HFF-Myc (cell line): ENCODE results near the gene SLC39A3.

Experiments
- DNase-seq: peaks from one replicate; pipeline ENCODE4 v3.0.0-alpha.2; 2011; ENCODE audit warnings: low read depth; ENCODE audit errors: extremely low read depth
- H3K4me3 ChIP-seq: replicated peaks from 2 replicates; pipeline ENCODE4 v1.5.1; 2011; ENCODE audit warnings: low read depth, mild to moderate bottlenecking, control low read depth, low read length
- TF ChIP-seq, protein P1 (sequence below): IDR thresholded peaks from 2 replicates; pipeline ENCODE4 v1.5.1; 2012; ENCODE audit warnings: mild to moderate bottlenecking, low read depth, low read length, control low read depth; ENCODE audit errors: missing control alignments

Gene SLC39A3

DNA sequence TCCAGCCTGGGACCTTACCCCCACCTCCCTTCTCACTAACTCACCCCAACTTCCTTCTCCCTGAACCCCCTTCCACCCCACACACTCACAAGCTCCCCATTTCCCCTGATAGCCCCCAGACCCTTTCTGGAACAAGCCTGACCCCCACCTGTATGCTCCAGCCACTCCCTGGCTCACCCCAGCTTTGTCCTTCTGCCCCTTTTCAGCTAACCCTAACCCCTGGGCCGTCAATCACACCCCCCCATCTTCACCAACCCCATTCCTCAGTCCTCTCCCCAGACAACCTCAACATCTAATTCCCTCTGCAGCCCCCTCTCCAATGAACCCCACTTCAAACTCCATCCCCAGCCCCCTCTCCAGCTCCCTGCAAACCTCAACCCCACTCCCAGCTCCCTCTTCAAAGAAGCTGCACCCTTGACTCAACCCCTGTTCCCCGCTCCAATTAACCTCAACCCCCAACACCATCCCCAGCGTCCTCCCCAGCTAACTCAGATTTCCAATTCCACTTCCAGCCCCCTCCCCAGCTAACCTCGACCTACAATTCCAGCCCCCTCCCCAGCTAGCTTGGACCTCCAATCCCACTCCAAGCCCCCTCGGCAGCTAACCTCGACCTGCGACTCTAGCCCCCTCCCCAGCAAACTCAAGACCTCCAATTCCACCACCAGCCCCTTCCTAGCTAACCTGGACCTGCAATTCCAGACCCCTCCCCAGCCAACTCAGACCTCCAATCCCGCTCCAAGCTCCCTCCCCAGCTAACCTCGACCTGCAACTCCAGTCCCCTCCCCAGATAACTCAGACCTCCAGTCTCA is 38.3 kb downstream of the SLC39A3 start:
- no peak for DNase-seq
- TF ChIP-seq, protein P1, sequence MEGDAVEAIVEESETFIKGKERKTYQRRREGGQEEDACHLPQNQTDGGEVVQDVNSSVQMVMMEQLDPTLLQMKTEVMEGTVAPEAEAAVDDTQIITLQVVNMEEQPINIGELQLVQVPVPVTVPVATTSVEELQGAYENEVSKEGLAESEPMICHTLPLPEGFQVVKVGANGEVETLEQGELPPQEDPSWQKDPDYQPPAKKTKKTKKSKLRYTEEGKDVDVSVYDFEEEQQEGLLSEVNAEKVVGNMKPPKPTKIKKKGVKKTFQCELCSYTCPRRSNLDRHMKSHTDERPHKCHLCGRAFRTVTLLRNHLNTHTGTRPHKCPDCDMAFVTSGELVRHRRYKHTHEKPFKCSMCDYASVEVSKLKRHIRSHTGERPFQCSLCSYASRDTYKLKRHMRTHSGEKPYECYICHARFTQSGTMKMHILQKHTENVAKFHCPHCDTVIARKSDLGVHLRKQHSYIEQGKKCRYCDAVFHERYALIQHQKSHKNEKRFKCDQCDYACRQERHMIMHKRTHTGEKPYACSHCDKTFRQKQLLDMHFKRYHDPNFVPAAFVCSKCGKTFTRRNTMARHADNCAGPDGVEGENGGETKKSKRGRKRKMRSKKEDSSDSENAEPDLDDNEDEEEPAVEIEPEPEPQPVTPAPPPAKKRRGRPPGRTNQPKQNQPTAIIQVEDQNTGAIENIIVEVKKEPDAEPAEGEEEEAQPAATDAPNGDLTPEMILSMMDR = no peak
- H3K4me3 ChIP-seq = no peak overlapping the region

DNA sequence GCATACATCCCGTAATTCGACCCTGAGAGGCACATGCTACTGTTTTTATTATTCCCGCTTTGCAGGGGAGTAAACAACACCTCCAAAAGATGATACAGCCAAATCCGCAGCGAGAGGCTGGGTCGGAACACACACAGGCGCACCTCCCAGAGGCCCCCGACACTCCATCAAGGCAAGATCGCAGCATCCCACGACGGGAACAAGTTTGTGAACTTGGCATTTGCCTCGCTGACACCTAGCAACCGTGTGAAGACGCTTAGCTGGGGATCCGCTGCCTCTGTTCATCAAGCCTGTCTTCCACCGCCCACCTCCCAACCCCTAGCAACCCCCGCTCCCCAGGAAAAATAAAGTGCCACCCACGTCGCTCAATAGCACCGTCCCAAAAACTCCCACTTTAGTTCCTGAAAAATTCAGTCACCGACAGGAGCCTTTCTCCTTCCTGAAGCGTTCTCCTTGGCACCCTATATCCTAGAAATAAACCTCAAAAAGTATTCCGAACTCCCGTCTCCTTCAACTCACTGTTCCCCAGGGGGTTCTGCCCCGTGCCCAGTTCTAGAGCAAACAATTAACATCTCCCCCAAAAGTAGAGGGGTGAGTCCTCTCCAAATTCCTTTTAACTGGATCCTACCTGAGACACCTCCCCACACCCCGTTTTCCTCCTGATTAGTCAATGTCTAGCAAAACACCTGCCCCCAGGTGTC is 39.0 kb downstream of the SLC39A3 start:
- DNase-seq = no peak
- TF ChIP-seq, protein P1 = no peak
- H3K4me3 ChIP-seq = no peak overlapping the region

DNA sequence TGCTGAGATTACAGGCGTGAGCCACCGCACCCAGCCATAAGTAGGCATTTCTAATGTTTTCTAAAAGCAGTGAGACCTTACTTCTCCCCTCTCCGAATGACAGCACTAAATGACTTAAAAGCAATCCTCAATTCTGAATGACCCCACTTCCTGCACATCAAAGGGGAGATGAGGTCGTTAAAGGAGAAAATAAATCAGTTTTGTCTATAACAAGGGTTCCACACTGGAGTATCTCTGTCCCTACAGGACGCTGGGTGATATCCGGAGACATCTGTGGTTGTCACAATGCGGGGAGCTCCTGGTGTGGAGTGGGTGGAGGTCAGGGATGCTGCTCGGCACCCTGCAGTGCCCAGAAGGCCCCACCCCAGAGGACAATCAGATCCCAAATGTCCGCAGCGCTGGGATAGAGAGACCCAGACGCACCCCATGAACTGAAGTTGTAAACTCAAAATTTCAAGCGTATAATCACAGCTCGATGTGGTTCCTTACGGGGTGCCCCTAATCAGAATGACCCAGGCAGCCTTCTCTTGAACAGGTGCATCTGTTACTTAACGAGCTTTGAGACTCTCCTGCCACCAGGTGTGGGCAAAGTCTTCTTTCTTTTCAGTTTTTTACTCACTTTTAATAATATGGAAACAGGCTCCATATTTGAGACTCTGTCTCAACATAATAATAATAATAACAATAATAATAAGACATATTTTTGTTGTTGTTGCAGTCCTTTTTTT is 40.2 kb downstream of the SLC39A3 start:
- H3K4me3 ChIP-seq = no peak overlapping the region
- TF ChIP-seq, protein P1 = no peak
- DNase-seq = no peak

DNA sequence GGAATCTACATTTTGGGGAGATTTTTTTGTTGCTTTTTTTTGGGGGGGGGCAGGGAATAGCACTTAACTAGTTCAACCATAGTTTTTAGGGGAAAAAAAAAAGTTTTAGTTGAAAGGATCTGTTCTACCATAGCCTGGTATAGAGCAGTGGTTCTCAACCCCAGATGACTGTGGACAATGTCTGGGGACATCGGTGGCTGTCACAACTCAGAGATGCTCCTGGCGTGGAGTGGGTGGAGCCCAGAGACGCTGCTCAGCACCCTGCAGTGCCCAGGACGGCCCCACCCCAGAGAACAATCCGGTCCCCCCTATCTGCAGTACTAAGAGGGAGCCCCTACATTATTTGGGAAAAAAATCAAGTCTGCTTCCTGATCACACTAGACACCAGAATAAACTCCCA is 45.6 kb downstream of the SLC39A3 start:
- H3K4me3 ChIP-seq = no peak overlapping the region
- no peak for DNase-seq
- TF ChIP-seq, protein P1 = no peak

DNA sequence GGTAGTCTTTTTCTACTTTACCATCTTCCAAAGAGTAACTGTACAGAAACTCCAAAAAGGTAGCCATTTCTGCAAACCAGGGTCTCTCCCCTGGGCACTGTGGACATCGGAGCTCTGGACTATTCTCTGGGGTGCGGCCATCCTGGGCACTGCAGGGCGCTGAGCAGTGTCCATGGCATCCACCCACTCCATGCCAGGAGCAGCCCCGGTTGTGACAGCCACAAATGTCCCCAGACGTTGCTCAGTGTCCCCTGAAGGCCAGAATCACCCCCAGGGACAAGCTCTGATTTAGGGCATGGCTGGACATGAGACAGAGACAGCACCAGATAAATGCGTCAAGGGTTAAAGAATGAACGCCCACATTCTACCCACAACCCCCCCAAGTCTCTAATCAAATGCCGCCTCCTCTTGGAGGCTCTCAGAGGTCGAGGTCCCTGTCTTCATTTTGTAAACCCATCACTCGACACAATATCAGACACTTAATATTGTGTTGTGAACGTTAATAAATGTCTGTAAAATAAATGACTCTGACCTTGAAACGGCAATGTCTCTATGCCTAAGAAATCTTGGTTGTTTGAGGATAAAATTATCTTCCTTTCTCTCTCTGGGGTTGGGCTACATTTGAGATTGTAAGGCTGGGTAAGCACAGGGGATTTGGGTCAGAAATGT is 46.2 kb downstream of the SLC39A3 start:
- DNase-seq = no peak

DNA sequence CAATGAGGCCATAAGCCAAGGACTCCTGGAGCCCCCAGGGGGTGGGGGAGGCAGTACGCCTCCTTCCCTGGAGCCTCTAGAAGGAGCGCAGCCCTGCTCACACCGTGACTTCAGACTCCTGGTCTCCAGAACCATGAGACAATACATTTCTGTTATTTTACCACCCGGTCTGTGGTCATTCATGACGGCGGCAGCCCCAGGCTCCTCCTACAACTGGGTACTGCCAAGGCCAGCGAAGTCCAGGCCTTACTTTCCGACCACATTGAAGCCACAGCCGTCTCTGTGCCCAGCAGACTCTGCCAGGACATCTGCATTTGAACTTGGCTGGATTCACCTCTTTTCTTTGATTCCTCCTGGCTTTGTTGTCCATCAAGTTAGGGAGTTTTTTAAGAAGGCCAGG is 47.9 kb downstream of the SLC39A3 start:
- TF ChIP-seq, protein P1 = no peak
- no peak for DNase-seq
- no peak overlapping the region for H3K4me3 ChIP-seq

More for the DNA sequence above, 46.2 kb downstream of the SLC39A3 start:
- no peak overlapping the region for H3K4me3 ChIP-seq
- TF ChIP-seq, protein P1 = no peak
